Skeletal muscle tissue (tissue), 4 donors: Measurements from ENCODE around the gene SUN5. TPM values are rescaled to one million over a fixed set of nuclear protein-coding genes. Genes with fewer than 3 reads are reported as not detected.

Experiments used
- H3K27ac ChIP-seq: one replicate; pipeline ENCODE4 v1.7.0; 2013; ENCODE audit warnings: mild to moderate bottlenecking, low read depth, low read length, inconsistent platforms
- H3K27me3 ChIP-seq, 3 donors: one replicate each; pipeline ENCODE4 v1.7.0; 2013; ENCODE audit warnings: low read length in 3 of 3; ENCODE audit not compliant: control insufficient read depth in 3 of 3, insufficient read depth in 3 of 3
- H3K36me3 ChIP-seq, 3 donors: one replicate each; pipeline ENCODE4 v1.7.0; 2013; ENCODE audit warnings: low read length in 3 of 3; ENCODE audit not compliant: control insufficient read depth in 3 of 3, insufficient read depth in 3 of 3
- H3K4me1 ChIP-seq, 3 donors: one replicate each; pipeline ENCODE4 v1.7.0; 2013; ENCODE audit warnings: low read length in 3 of 3, mild to moderate bottlenecking in 3 of 3; ENCODE audit not compliant: control insufficient read depth in 3 of 3, insufficient read depth in 3 of 3
- H3K4me3 ChIP-seq, 3 donors: one replicate each; pipeline ENCODE4 v1.7.0; 2013; ENCODE audit warnings: low read length in 3 of 3
- H3K9ac ChIP-seq, 3 donors: one replicate each; pipeline ENCODE4 v1.7.0; 2013; ENCODE audit warnings: low read length in 3 of 3, mild to moderate bottlenecking in 3 of 3, moderate library complexity in 2 of 3, low read depth in 1 of 3
- H3K9me3 ChIP-seq, 3 donors: one replicate each; pipeline ENCODE4 v1.7.0; 2013; ENCODE audit warnings: low read length in 3 of 3; ENCODE audit not compliant: control insufficient read depth in 3 of 3
- total RNA-seq: library from RNA; depleted of rRNA; stranded (reverse); fragments of >200 nt; gene quantifications from one replicate; pipeline ENCODE4 v1.2.3, GENCODE V29; 2014
- donor health status: Osteomylitis.

SUN5 gene
- total RNA-seq, 1 donor from 2014 or later = not detected

DNA sequence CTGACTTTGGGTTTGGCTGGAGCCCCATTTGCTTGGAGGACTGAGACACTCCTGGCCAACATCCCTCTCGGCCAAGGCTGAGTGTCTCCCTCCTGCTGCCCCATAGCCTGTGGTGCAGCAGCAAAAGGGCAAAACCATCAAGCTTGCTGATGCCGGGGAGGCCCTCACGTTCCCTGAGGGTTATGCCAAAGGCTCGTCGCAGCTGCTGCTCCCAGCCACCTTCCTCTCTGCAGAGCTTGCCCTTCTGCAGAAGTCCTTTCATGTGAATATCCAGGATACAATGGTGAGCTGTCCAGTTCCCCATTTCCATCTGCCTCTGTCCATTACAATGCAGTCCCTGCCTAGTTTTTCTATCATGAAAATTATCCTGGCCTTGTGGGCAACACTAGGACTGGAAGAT lies 33.2 kb upstream of the SUN5 start:
- no peak overlapping the region for H3K27ac ChIP-seq
- no peak overlapping the region for H3K9ac ChIP-seq
- H3K4me1 ChIP-seq = no peaks in the 10 kb centered on the region

GRCh38 chr20:33034901-33035492 lies 30.8 kb upstream of the SUN5 start:
- no peaks in the 10 kb centered on the region for H3K9me3 ChIP-seq
- no peaks in the 10 kb centered on the region for H3K4me1 ChIP-seq
- no peak overlapping the region for H3K9ac ChIP-seq
- H3K36me3 ChIP-seq = no peaks in the 10 kb centered on the region
- H3K4me3 ChIP-seq = no peak overlapping the region
- peaks cover 4 to 31% (median 20%) of the 10 kb centered on the region in 3 donors for H3K27me3 ChIP-seq
- no peak overlapping the region for H3K27ac ChIP-seq

More for the DNA sequence above, 33.2 kb upstream of the SUN5 start:
- Histone ChIP-seq H3K36me3 (no peaks in the 10 kb centered on the region), H3K27me3 (peaks cover 2 to 24% (median 12%) of the 10 kb centered on the region in 3 donors), H3K4me3 (no peak overlapping the region), H3K9me3 (no peaks in the 10 kb centered on the region)

- H3K9me3 ChIP-seq = no peaks in the 10 kb centered on the region
- no peaks in the 10 kb centered on the region for H3K36me3 ChIP-seq
- H3K27ac ChIP-seq = no peak overlapping the region
- H3K9ac ChIP-seq = no peak overlapping the region
- peaks cover 8 to 33% (median 23%) of the 10 kb centered on the region in 3 donors for H3K27me3 ChIP-seq
- no peaks in the 10 kb centered on the region for H3K4me1 ChIP-seq
- H3K4me3 ChIP-seq = no peak overlapping the region
Measured at GRCh38 chr20:33034115-33034514, 29.9 kb upstream of the SUN5 start.

DNA sequence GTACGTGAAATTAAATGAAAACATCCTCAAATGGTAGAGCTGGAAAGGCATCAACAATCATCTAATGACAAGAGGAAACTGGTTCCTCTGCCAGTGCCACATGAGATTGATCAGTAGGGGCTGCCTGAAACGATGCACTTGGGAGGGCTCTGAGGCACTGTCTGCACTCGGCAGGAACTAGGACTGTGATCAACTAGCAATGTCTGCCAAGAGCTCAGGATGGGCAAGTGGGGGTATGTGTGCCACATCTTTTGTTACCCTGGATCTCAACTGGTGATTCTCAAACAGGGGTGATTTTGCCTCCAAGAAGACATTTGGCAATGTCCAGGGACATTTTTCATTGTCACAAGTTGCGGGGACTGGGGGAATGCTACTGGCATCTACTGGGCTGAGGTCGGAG lies 29.1 kb upstream of the SUN5 start:
- Histone ChIP-seq H3K9ac (no peak overlapping the region), H3K27me3 (peaks cover 12 to 35% (median 30%) of the 10 kb centered on the region in 3 donors), H3K4me3 (no peak overlapping the region), H3K36me3 (no peaks in the 10 kb centered on the region), H3K4me1 (no peaks in the 10 kb centered on the region), H3K27ac (no peak overlapping the region), H3K9me3 (no peaks in the 10 kb centered on the region)

DNA sequence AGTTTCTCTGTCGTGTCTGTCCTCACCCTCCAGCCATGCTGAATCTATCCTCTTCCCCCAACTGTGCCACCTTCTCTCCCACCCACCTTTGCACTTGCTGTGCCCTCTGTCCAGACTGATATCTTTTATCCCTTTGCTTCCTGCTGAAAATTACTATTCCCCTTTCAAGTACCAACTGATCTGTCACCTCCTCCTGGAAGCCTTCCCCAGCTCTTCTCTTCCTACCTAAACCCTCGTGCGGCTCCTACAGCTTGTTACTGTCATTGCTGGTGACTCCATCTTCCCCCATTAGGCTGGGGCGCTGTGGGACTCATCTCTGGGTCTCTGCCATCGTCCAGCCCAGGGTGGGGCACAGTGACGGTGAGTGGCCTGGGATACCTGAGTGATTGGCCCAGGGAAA lies 28.3 kb upstream of the SUN5 start:
- Histone ChIP-seq H3K4me3 (no peak overlapping the region), H3K36me3 (no peaks in the 10 kb centered on the region), H3K4me1 (no peaks in the 10 kb centered on the region), H3K9me3 (no peaks in the 10 kb centered on the region), H3K27me3 (peaks cover 12 to 36% (median 30%) of the 10 kb centered on the region in 3 donors), H3K27ac (no peak overlapping the region), H3K9ac (no peak overlapping the region)

DNA sequence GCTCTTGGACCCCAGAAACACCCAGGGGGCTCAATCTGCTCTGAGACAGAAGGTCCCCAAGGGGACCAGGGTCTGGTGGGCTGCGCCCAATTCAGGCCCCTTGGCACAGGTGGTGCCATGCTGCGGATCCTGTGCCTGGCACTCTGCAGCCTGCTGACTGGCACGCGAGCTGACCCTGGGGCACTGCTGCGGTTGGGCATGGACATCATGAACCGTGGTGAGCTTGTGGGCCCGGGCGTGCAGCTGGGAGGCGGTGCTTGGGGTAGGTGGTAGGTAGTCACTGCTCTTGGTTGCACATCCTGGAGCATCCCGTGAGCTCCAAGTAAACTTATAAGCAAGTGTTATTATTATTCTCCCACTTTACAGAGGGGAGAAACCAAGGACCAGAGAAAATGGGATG lies 27.3 kb upstream of the SUN5 start, which contains the start of gene BPIFB6:
BPIFB6 (plus strand) TSS at position 118 of the 400 bp plus-strand sequence; CDS start at position 118, 0 bp downstream.
- Histone ChIP-seq H3K9me3 (peaks cover 0 to 3% (median 0%) of the 10 kb centered on the region in 3 donors), H3K27me3 (peaks cover 12 to 37% (median 30%) of the 10 kb centered on the region in 3 donors), H3K4me3 (no peak within 1 kb of the TSS), H3K36me3 (no peaks in the 10 kb centered on the region), H3K9ac (no peak within 1 kb of the TSS), H3K4me1 (no peaks in the 10 kb centered on the region), H3K27ac (no peak within 1 kb of the TSS)

- no peak overlapping the region for H3K9ac ChIP-seq
- H3K27ac ChIP-seq = no peak overlapping the region
- no peaks in the 10 kb centered on the region for H3K4me1 ChIP-seq
- peaks cover 12 to 34% (median 30%) of the 10 kb centered on the region in 3 donors for H3K27me3 ChIP-seq
- no peaks in the 10 kb centered on the region for H3K36me3 ChIP-seq
- H3K4me3 ChIP-seq = no peak overlapping the region
- peaks cover 0 to 3% (median 0%) of the 10 kb centered on the region in 3 donors for H3K9me3 ChIP-seq
Measured at GRCh38 chr20:33030569-33030968, 26.3 kb upstream of the SUN5 start.

GRCh38 chr20:33030076-33030475 lies 25.8 kb upstream of the SUN5 start:
- peaks cover 0 to 3% (median 0%) of the 10 kb centered on the region in 3 donors for H3K9me3 ChIP-seq
- H3K4me1 ChIP-seq = no peaks in the 10 kb centered on the region
- no peak overlapping the region for H3K4me3 ChIP-seq
- peaks cover 12 to 35% (median 30%) of the 10 kb centered on the region in 3 donors for H3K27me3 ChIP-seq
- no peaks in the 10 kb centered on the region for H3K36me3 ChIP-seq
- H3K9ac ChIP-seq = no peak overlapping the region
- no peak overlapping the region for H3K27ac ChIP-seq

GRCh38 chr20:33028875-33029274 lies 24.6 kb upstream of the SUN5 start:
- no peaks in the 10 kb centered on the region for H3K4me1 ChIP-seq
- peaks cover 12 to 35% (median 30%) of the 10 kb centered on the region in 3 donors for H3K27me3 ChIP-seq
- no peaks in the 10 kb centered on the region for H3K36me3 ChIP-seq
- H3K9ac ChIP-seq = no peak overlapping the region
- peaks cover 0 to 3% (median 0%) of the 10 kb centered on the region in 3 donors for H3K9me3 ChIP-seq
- H3K4me3 ChIP-seq = no peak overlapping the region
- H3K27ac ChIP-seq = no peak overlapping the region

DNA sequence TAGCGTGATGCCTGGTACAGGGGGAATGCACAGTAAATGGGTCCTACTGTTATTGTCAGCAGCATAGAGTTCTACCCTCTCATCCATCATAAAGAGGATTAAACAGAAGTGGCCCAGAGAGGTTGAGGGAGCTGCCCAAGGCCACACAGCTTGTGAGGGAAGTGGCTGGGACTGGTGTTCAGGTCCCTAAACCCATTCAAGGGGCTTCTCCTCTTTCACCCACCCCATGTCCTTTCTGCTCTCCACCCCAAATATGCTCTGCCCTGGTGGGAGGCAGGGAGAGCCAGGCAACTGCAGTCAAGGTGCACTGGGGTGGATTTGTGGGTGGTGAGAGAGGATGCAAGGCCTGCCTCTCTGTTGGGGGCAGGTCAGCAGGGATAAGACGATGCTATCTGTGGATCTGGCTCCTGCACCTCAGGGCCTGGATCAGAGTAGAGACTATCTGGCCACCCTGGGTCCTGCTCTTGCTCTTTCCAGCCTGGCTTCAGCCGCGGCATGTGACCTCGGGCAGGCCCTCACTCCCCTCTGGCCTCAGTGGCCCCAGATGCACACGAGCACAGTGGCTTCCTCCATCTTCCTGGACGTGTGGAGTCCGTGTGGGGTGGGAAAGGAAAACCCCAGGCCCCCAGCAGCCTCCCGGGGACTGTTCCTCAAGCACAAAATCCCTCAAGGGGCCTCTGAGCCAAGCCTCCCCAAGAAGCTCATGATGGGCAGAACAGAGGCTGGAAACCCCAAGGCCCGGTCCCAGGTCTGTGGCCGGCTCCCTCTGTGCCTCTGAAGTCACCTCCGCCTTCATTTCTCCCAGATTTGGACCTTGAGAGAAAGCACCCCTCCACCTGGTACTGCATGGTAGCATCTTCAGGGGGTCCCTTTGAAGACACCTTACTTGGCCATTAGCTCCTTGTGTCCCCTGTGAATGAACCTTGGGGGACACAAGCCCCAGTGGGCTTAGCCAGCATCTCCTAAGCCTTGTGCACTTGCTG lies 23.8 kb upstream of the SUN5 start:
- no peaks in the 10 kb centered on the region for H3K36me3 ChIP-seq
- no peaks in the 10 kb centered on the region for H3K4me1 ChIP-seq
- no peak overlapping the region for H3K4me3 ChIP-seq
- no peak overlapping the region for H3K9ac ChIP-seq
- peaks cover 0 to 3% (median 0%) of the 10 kb centered on the region in 3 donors for H3K9me3 ChIP-seq
- H3K27ac ChIP-seq = no peak overlapping the region
- H3K27me3 ChIP-seq = peaks cover 12 to 38% (median 30%) of the 10 kb centered on the region in 3 donors
